Measurements from ENCODE around the gene OR7C1. TPM values are rescaled to one million over a fixed set of nuclear protein-coding genes. Genes with fewer than 3 reads are reported as not detected.

The OR7C1 gene
- total and polyA plus RNA-seq, 2 of the 8 experiments (the other 6 are each of a cell fraction or from before 2014, with no cell fraction given): not detected

DNA sequence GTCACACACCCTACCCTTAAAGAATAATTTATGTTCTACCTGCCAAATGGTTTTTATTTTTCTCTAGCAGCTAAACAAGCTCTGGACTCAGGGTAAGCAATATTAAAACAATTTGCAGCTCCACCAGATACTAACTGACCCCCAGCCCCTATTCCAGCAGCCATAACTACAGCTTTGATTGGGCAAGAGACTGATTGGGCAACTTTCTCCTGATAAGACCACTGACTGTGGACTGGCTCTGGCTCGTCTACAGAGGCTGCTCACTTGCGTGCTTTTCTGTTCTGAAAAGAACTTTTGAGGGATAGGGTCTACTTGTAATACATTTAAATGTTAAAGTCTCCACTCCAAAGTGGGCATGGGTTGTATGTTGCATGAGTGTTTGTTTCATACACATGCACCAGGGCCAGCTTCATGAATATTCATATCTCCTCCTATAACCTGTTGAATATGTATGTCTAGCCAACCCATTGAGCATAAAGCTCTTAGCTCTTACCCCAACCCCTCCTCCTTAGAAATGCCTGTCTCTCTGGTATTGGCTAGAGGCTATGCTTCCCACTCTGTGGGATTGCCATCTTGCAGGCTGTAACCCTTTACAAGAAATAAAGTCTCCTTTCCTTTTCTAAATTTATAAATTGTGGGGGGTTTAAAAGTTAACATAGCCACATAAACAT lies 19.9 kb downstream of the OR7C1 start:
- FAIRE-seq (no peak), DNase-seq (ENCODE audit: low read depth in 1 of 2, low spot score in 2 of 2) (no peak)
- Histone ChIP-seq H2BK120ac (replicated peaks; ENCODE audit: low read depth, low read length) (no peak overlapping the region), H2BK20ac (ENCODE audit: low read length) (no peak overlapping the region), H4K91ac (replicated peaks; ENCODE audit: insufficient read length, low read length) (no peak overlapping the region), H2AK5ac (ENCODE audit: low read depth, low read length) (no peak overlapping the region), H4K5ac (ENCODE audit: insufficient read length, low read depth, low read length) (no peak overlapping the region), H3K27me3 (replicated peaks in 1 of 4; ENCODE audit: control insufficient read depth in 3 of 4, extremely low read depth in 1 of 4, insufficient read depth in 3 of 4, low read length in 3 of 4) (no peaks in the 10 kb centered on the region), H4K8ac (ENCODE audit: extremely low read depth, insufficient read depth, low read length) (no peak overlapping the region), H3K36me3 (ENCODE audit: control insufficient read depth in 2 of 4, insufficient read depth in 4 of 4, low read length in 3 of 4) (no peaks in the 10 kb centered on the region), H3K56ac (replicated peaks; ENCODE audit: insufficient read length, low read depth, low read length) (no peak overlapping the region), H3K9ac (replicated peaks in 1 of 4; ENCODE audit: extremely low read depth in 1 of 4, low read depth in 3 of 4, low read length in 3 of 4) (no peak overlapping the region), H3K18ac (ENCODE audit: extremely low read depth, low read length) (no peak overlapping the region), H3K9me3 (ENCODE audit: insufficient read depth in 2 of 2, low read depth in 1 of 2, low read length in 1 of 2) (peaks cover 40 to 44% of the 10 kb centered on the region in 2 experiments), H2AFZ (ENCODE audit: low read length) (no peak overlapping the region), H3K27ac (ENCODE audit: low read depth, low read length) (no peak overlapping the region), H3K4ac (replicated peaks; ENCODE audit: insufficient read length, low read depth, low read length) (no peak overlapping the region), H2BK5ac (ENCODE audit: low read depth, low read length) (no peak overlapping the region), H3K4me2 (ENCODE audit: insufficient read depth in 1 of 2, low read depth in 2 of 2, low read length in 2 of 2) (no peak overlapping the region), H4K20me1 (replicated peaks in 1 of 2; ENCODE audit: control insufficient read depth in 1 of 2, insufficient read depth in 2 of 2, low read length in 2 of 2) (no peaks in the 10 kb centered on the region), H2BK12ac (ENCODE audit: low read depth, low read length) (no peak overlapping the region), H3K14ac (ENCODE audit: insufficient read length) (no peak overlapping the region), H3K23ac (ENCODE audit: insufficient read length) (no peak overlapping the region), H3K23me2 (ENCODE audit: low read depth, low read length) (no peaks in the 10 kb centered on the region), H3K4me1 (replicated peaks in 1 of 4; ENCODE audit: control insufficient read depth in 3 of 4, insufficient read depth in 4 of 4, low read length in 3 of 4) (no peaks in the 10 kb centered on the region), H3K79me1 (ENCODE audit: low read depth, low read length) (no peaks in the 10 kb centered on the region), H2BK15ac (ENCODE audit: low read length) (no peak overlapping the region), H3K4me3 (ENCODE audit: extremely low read depth in 1 of 4, insufficient read depth in 2 of 4, low read depth in 3 of 4, low read length in 4 of 4) (no peak overlapping the region), H3K79me2 (ENCODE audit: control insufficient read depth in 1 of 2, insufficient read depth in 2 of 2, low read length in 2 of 2) (no peaks in the 10 kb centered on the region)
- 63% methylated on average over 2 of the region's 2 CpGs; no CpG with 5 or more reads in 1 of the 2 experiments for WGBS, 2 experiments (ENCODE audit: extremely low coverage in 1 of 2, insufficient coverage in 1 of 2, insufficient read length in 1 of 2, insufficient replicate concordance in 2 of 2, low coverage in 1 of 2, low lambda C conversion rate in 2 of 2, missing lambda C conversion rate in 1 of 2)
- ChIA-PET POLR2A (ENCODE audit: partially characterized antibody) (no interaction called here), CTCF (ENCODE audit: partially characterized antibody) (no interaction called here)
- TF ChIP-seq EGR1 (IDR thresholded peaks at IDR 0.05; ENCODE audit: borderline replicate concordance, low read depth, low read length): no peak
- no peak for TF ChIP-seq MAFK (IDR thresholded peaks at IDR 0.05; ENCODE audit: low read depth, low read length)
- no peak for TF ChIP-seq NANOG (IDR thresholded peaks at IDR 0.05; ENCODE audit: insufficient read depth, low read depth, low read length, poor library complexity, severe bottlenecking)
- TF ChIP-seq BCL11A (IDR thresholded peaks at IDR 0.05; ENCODE audit: low read depth in 2 of 2, low read length in 2 of 2): no peak
- TF ChIP-seq POU5F1 (IDR thresholded peaks at IDR 0.05; ENCODE audit: low read depth, low read length): no peak

All from H1 (cell line).